ENCODE measurements around the gene TMEM247.
"Not testable (repeated sequence)": the region's sequence is repeated elsewhere in the genome, so short reads cannot be mapped to it uniquely, and the experiment has no call there.

Gene TMEM247

GRCh38 chr2:46512185-46512584, 32.8 kb downstream of the TMEM247 start:
- DNase-seq (ENCODE audit: low spot score): no peak

GRCh38 chr2:46514738-46515137, 35.4 kb downstream of the TMEM247 start:
- DNase-seq (ENCODE audit: low spot score): no peak

DNA sequence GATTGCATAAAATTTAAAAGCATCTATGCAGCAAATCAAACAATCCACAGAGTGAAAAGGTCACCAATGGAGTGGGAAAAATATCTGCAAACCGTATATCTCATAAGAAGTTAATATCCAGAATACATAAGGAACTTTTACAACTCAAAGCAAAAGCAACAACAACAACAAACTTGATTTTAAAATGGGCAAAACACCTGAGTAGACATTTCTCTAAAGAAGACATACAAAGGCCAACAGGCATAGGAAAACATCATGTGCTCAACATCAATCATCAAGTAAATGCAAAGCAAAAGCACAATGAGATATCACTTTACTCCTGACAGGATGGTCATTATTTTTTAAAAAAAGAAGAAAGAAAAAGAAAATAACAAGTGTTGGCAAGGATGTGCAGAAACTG, 38.1 kb downstream of the TMEM247 start:
- no peak for DNase-seq (ENCODE audit: low spot score)

- no peak for DNase-seq (ENCODE audit: low spot score)
These were observed 39.5 kb downstream of the TMEM247 start for GRCh38 chr2:46518861-46519260.

- no peak for DNase-seq (ENCODE audit: low spot score)
These were observed 39.9 kb downstream of the TMEM247 start for GRCh38 chr2:46519265-46519664.

GRCh38 chr2:46520130-46520711, 40.9 kb downstream of the TMEM247 start:
- no peak for DNase-seq (ENCODE audit: low spot score)

- DNase-seq (ENCODE audit: low spot score): no peak
These were observed 41.9 kb downstream of the TMEM247 start for GRCh38 chr2:46521215-46521683.

DNA sequence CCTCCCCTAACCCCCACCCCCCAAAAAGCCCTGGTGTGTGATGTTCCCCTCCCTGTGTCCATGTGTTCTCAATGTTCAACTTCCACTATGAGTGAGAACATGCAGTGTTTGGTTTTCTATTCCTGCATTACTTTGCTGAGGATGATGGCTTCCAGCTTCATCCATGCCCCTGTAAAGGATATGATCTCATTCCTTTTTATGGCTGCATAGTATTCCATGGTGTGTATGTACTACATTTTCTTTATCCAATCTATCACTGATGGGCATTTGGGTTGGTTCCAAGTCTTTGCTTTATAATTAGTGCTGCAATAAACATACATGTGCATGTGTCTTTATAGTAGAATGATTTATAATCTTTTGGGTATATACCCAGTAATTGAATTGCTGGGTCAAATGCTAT, 43.0 kb downstream of the TMEM247 start:
- DNase-seq (ENCODE audit: low spot score): not testable (repeated sequence)

DNA sequence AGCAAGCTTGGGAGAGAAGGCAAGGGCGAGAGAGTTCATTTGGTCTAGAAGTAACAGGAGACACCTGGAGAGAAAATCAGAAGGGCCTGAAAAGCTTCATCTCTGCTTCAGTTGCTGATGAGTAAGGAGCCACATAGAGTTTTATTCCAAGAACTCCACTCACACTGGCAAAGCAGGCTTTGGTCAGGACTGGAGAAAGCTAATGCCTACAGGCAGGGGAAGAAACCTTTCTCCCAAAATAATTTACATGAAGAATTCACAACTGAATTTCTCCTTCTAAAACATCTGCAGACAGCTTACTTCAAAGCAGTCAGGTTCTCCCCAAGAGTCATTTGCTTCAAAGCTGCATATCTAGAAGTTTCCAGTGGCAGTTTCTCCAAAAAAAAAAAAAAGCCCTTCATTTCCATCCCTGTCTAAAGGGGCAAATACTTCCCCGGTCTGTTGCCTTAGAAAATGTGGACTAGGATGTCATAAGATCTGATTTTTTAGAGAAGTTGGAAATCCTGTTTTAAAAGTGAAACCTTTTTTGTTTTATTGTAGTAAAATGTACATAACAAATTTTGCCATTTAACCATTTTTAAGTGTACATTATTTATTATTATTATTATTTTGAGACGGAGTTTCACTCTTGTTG, 46.3 kb downstream of the TMEM247 start:
- DNase-seq (ENCODE audit: low spot score): no peak

DNA sequence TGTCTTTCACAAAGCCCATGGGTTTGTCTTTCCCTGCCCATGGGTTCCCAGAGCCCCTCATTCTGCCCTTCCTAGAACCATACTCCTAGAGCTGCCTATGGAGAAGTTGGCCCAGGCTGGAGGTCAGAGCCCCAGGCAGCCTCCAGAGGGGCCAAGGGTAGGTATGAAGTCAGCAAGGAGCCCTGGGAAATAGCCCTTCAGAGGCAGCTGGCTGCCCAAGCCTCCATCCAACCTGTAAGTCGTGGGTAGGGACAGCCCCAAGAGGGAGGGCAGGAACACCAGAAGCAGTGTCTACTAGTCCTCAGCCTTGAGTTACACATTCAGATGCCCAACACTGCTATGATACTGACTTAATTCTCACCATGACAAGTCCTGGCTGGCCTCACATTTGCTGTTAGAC, 49.5 kb downstream of the TMEM247 start:
- no peak for DNase-seq (ENCODE audit: low spot score)

DNA sequence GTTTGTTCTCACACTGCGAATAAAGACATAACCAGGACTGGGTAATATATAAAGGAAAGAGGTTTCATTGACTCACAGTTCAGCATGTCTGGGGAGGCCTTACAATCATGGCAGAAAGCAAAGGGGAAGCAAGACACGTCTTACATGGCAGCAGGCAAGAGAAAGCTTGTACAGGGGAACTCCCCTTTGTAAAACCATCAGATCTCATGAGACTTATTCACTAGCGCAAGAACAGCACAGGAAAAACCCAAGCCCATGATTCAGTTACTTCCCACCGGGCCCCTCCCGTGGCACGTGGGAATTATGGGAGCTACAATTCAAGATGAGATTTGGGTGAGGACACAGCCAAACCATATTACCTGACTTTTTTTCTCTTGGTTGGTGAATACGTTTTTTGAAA, 51.3 kb downstream of the TMEM247 start:
- no peak for DNase-seq (ENCODE audit: low spot score)

DNA sequence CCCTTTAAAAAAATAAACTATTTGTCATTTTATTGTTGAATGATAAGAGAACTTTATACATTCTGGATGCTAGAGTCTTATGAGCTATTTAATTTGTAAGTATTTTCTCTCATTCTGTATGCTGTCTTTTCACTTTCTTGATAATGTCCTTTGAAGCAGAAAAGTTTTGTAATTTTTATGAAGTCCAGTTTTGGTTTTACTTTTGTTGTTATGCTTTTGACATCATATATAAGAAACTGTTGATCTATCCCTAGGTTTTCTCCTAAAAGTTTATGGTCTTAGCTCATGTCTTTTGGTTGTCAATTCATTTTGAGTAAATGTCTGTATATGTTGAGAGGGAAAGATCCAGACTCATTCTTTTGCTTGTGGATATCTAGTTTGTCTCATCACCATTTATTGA, 52.5 kb downstream of the TMEM247 start:
- DNase-seq (ENCODE audit: low spot score): no peak

All from iPS-NIHi11 (cell line).